Upper lobe of left lung (tissue), 6 donors: ENCODE data around the gene MRPL23. TPM values are rescaled to one million over a fixed set of nuclear protein-coding genes. Genes with fewer than 3 reads are reported as not detected.

Source experiments
- ATAC-seq, 2 donors: fragments of 200-7000 bp; cut with Tn5 transposase; one replicate each; pipeline ENCODE4 v1.9.1; 2022; ENCODE audit warnings: mild to moderate bottlenecking in 2 of 2, moderate library complexity in 2 of 2; ENCODE audit not compliant: low FRiP score in 2 of 2
- DNase-seq, 2 donors: peaks; one replicate each; pipeline ENCODE4 v3.0.0-alpha.2; 2019 to 2020
- H3K27ac ChIP-seq, 4 donors: fragments of 200-600 bp; sonication (generic); one replicate each; pipeline ENCODE4 v1.5.1; 2016 to 2019
- H3K27me3 ChIP-seq, 4 donors: fragments of 200-600 bp; sonication (generic); one replicate each; pipeline ENCODE4 v1.5.1; 2017 to 2019
- H3K36me3 ChIP-seq, 4 donors: fragments of 200-600 bp; sonication (generic); one replicate each; pipeline ENCODE4 v1.5.1; 2016 to 2019
- H3K4me1 ChIP-seq, 4 donors: fragments of 200-600 bp; sonication (generic); one replicate each; pipeline ENCODE4 v1.5.1; 2018 to 2019
- H3K4me3 ChIP-seq, 4 donors: fragments of 200-600 bp; sonication (generic); one replicate each; pipeline ENCODE4 v1.5.1; 2017 to 2019; ENCODE audit warnings: mild to moderate bottlenecking in 2 of 4, moderate library complexity in 1 of 4
- H3K9me3 ChIP-seq, 4 donors: fragments of 200-600 bp; sonication (generic); one replicate each; pipeline ENCODE4 v1.5.1; 2018 to 2019
- EP300 ChIP-seq, 4 donors: sonication (generic); formaldehyde crosslinking; IDR thresholded peaks; one replicate each; pipeline ENCODE4 v1.5.1; 2017; ENCODE audit warnings: antibody characterized with exemption in 4 of 4, control low read depth in 2 of 4
- POLR2A ChIP-seq, 4 donors: fragments of 450-650 bp; IDR thresholded peaks; one replicate each; pipeline ENCODE4 v1.5.1; 2016 to 2017; ENCODE audit warnings: antibody characterized with exemption in 4 of 4, mild to moderate bottlenecking in 2 of 4
- POLR2AphosphoS5 ChIP-seq, 2 donors: sonication (generic); formaldehyde crosslinking; IDR thresholded peaks; one replicate each; pipeline ENCODE4 v1.5.1; 2017; ENCODE audit warnings: antibody characterized with exemption in 2 of 2
- WGBS, 2 donors: methylation state at CpG; one replicate each; pipeline ENCODE4 v1.1.5; 2017 to 2018; 5-methylcytosine and 5-hydroxymethylcytosine counted together
- total RNA-seq, 6 donors: library from RNA; depleted of rRNA in 4 of 6; stranded (reverse); fragments of >200 nt in 4 of 6; gene quantifications; one replicate each; pipeline versions ENCODE4 v1.1.0 to v1.2.1, GENCODE V29; 2016 to 2021
- TF ChIP-seq, protein P1 (sequence below), 6 experiments: fragments of 450-650 bp in 4 of 6; fragments of 200-600 bp in 2 of 6; sonication (generic) in 2 of 6; IDR thresholded peaks; one replicate each; pipeline ENCODE4 v1.5.1; 2016 to 2019; ENCODE audit warnings: antibody characterized with exemption in 6 of 6
- donor health status: DM: no; HTN: no; CAD: no; lungs with moderate emphysema.
- donor health status: DM: no; HTN: yes; CAD: no; lungs with severe emphysema.

Gene MRPL23
- total RNA-seq, 6 donors from 2014 or later, result 62.1 to 287 (median 150) TPM

DNA sequence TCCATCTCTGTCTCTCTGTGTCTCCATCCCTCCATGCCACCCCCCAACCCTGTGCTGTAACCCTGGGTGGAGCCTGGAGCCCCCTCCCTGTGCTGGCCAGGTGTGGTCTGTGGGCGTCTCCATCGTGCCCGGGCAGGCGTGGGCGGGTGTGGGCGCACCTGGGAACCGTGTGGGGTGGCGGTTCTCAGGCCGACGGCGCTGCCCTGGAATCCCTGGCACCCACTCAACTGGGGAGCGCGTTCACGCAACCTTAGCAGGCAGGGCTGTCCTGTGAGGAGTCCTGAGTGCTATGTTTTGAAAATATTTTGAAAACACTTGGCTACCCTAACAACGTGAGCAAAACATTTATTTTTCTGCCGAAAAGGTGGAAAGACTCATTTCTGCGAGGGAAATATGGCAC is 23.0 kb upstream of the MRPL23 start:
- Histone ChIP-seq H3K9me3 (no peaks in the 10 kb centered on the region), H3K27me3 (no peaks in the 10 kb centered on the region), H3K4me1 (no peaks in the 10 kb centered on the region), H3K27ac (no peak overlapping the region), H3K4me3 (no peak overlapping the region), H3K36me3 (no peaks in the 10 kb centered on the region)
- no peak for ATAC-seq
- 66 to 82% methylated on average over 15 to 17 of the region's 17 CpGs for WGBS, 2 donors
- TF ChIP-seq POLR2AphosphoS5 (IDR thresholded peaks at IDR 0.05) (no peak), POLR2A (IDR thresholded peaks at IDR 0.05) (no peak), EP300 (IDR thresholded peaks at IDR 0.05) (no peak)
- TF ChIP-seq, protein P1, sequence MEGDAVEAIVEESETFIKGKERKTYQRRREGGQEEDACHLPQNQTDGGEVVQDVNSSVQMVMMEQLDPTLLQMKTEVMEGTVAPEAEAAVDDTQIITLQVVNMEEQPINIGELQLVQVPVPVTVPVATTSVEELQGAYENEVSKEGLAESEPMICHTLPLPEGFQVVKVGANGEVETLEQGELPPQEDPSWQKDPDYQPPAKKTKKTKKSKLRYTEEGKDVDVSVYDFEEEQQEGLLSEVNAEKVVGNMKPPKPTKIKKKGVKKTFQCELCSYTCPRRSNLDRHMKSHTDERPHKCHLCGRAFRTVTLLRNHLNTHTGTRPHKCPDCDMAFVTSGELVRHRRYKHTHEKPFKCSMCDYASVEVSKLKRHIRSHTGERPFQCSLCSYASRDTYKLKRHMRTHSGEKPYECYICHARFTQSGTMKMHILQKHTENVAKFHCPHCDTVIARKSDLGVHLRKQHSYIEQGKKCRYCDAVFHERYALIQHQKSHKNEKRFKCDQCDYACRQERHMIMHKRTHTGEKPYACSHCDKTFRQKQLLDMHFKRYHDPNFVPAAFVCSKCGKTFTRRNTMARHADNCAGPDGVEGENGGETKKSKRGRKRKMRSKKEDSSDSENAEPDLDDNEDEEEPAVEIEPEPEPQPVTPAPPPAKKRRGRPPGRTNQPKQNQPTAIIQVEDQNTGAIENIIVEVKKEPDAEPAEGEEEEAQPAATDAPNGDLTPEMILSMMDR (IDR thresholded peaks at IDR 0.05), result no peak
- peak in 1 of 2 donors; percentile 82 for DNase-seq

DNA sequence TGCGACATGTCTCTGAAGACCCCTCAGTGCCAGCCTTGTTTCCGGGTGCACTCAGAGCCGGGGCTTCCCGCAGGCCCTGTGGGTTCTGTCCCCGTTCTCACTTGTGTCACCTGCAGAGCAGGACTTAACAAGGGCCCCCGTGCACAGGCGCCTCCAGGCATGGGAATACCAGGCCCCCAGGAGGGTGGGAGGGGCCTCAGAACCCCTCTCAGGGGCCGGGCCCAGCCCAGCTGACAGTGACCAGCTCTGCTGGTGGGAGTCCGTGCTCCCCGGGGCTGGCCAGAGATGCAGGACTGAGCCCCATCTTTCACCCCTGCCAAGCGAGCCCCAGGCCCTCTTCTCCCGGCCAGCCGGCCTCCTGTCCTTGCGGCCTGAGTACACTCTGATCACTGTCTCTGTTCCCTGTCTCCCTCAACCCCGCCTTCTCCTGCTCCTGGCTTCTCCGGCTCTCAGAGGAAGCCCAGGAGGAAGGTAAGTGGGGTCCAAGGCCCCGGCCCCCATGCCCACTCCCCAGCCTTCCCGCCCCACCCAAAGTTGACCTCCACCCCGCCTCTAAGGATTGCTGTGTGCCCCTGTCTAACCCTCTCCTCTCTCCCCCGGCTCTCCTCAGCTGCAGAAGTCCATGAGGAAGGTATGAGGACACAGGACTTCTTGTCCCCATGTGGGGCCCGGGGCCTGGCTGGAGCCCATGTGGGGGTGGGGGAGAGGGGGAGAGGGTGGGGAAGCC is 22.3 kb upstream of the MRPL23 start:
- 83 to 86% methylated on average over 11 to 21 of the region's 21 CpGs for WGBS, 2 donors
- Histone ChIP-seq H3K27ac (no peak overlapping the region), H3K4me3 (no peak overlapping the region), H3K4me1 (no peaks in the 10 kb centered on the region), H3K9me3 (no peaks in the 10 kb centered on the region), H3K36me3 (no peaks in the 10 kb centered on the region), H3K27me3 (no peaks in the 10 kb centered on the region)
- DNase-seq (peak in 1 of 2 donors; percentile 69), ATAC-seq (no peak)
- TF ChIP-seq POLR2AphosphoS5 (IDR thresholded peaks at IDR 0.05) (no peak), EP300 (IDR thresholded peaks at IDR 0.05) (no peak), POLR2A (IDR thresholded peaks at IDR 0.05) (no peak)
- TF ChIP-seq, protein P1 (IDR thresholded peaks at IDR 0.05), result no peak

DNA sequence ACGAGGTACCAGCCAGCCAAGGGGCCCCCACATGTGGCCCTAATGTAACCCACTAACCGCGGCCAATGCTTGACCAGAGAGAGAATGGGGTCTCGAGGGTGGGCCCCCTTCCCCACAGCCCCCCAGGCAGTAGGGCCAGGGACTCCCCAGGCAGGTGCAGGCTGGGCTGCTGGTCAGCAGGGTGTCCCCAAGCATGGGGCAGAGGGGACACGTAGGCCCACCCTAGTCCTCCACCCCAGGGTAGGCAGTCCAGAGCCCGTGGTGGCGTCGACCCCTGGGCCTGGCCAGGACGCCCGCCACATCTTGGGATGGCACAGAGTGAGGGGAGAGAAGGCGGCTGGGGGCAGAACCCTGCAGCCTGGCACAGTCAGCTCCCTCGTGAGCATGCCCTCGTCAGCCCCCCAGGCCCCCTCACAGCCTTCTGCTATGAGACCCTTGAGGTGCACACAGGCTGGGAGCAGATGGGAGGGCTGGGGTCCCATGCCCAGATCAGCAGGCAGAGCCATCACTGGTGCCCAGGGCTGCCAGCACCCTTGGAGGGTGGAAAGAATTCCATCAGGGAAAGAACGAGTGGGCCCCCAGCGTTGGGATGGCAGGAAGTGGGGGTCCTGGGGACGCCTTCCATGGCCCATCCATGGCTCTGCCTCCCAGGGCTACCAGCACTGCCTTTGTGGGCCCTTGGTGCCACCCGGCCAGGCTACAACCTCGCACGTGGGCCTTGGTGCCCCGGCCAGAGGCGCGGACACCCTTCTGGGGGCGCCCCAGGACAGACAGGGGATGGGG is 21.6 kb upstream of the MRPL23 start:
- ATAC-seq, result no peak
- Histone ChIP-seq H3K9me3 (no peaks in the 10 kb centered on the region), H3K27me3 (no peaks in the 10 kb centered on the region), H3K4me1 (no peaks in the 10 kb centered on the region), H3K27ac (no peak overlapping the region), H3K36me3 (no peaks in the 10 kb centered on the region), H3K4me3 (no peak overlapping the region)
- 89 to 94% methylated on average over 11 to 23 of the region's 23 CpGs for WGBS, 2 donors
- TF ChIP-seq POLR2AphosphoS5 (IDR thresholded peaks at IDR 0.05), result no peak
- TF ChIP-seq, protein P1 (IDR thresholded peaks at IDR 0.05), result no peak
- TF ChIP-seq EP300 (IDR thresholded peaks at IDR 0.05), result no peak
- no peak for TF ChIP-seq POLR2A (IDR thresholded peaks at IDR 0.05)
- peak in 1 of 2 donors; percentile 51 for DNase-seq

DNA sequence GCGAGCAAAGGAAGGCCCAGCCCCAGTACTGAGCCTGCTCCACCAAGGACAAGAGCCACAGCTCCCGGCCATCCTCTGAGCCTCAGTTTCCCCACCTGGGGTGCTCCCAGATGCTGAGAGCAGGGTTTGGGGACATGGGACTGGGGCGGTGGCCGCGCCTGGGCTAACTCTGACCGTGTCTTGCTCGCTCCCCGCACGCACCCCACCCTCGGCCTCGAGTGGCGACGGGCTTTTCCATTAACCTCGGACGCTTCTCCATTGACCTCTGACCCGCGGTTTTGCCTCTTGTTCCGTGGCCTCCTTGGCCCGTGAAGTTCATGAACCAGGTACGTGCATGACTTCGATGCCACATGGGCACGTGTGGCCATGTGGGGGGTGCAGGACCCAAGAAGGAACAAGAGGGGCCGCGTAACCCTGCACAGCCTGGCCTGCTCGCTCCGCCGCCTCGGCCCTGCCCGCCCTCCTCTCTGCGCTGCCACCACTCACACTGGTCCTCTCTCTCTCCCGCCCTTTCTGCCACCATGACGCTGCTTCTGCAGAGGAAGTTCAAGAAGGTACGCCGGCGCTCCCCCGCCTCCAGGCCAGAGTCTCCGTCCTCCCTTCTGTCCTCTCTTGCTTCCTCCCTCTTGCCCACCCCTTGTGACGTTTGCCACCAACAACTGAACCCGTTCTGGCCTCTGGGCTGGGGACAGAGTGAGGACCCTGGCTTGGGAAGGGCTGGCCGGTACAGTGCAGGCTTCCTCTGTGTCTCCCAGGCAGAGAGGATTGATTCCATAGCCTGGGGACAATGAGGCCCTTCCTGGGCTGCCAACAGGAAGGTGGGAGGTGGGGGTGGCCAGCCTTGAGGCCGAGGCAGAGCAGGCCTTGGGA is 20.7 kb upstream of the MRPL23 start:
- Histone ChIP-seq H3K36me3 (no peaks in the 10 kb centered on the region), H3K9me3 (no peaks in the 10 kb centered on the region), H3K4me3 (no peak overlapping the region), H3K27ac (no peak overlapping the region), H3K27me3 (no peaks in the 10 kb centered on the region), H3K4me1 (no peaks in the 10 kb centered on the region)
- WGBS, 2 donors, result 81 to 88% methylated on average over 40 to 41 of the region's 41 CpGs
- TF ChIP-seq POLR2A (IDR thresholded peaks at IDR 0.05) (no peak), POLR2AphosphoS5 (IDR thresholded peaks at IDR 0.05) (no peak), EP300 (IDR thresholded peaks at IDR 0.05) (no peak)
- TF ChIP-seq, protein P1 (IDR thresholded peaks at IDR 0.05), result no peak
- no peak for ATAC-seq
- peak in 1 of 2 donors; percentile 78 for DNase-seq
